Hindlimb muscle (tissue), 1 donor: ENCODE data around the gene RCAN2. TPM values are rescaled to one million over a fixed set of nuclear protein-coding genes. Genes with fewer than 3 reads are reported as not detected.

Experiments
- DNase-seq: peaks from one replicate; pipeline ENCODE4 v3.0.0-alpha.2; 2013
- polyA plus RNA-seq: library from polyadenylated mRNA; unstranded; fragments of 120-200 nt; gene quantifications from one replicate; pipeline ENCODE4 v1.2.1, GENCODE V29; 2013; ENCODE audit not compliant: insufficient read length

RCAN2 gene
- polyA plus RNA-seq, 1 donor = 3.2 TPM

GRCh38 chr6:46207174-46207573 lies 284.1 kb downstream of the RCAN2 start:
- DNase-seq = no peak

- DNase-seq = no peak
Observed at GRCh38 chr6:46204880-46205650, 286.2 kb downstream of the RCAN2 start.

- no peak for DNase-seq
Observed at GRCh38 chr6:46203391-46204177, 287.7 kb downstream of the RCAN2 start.

DNA sequence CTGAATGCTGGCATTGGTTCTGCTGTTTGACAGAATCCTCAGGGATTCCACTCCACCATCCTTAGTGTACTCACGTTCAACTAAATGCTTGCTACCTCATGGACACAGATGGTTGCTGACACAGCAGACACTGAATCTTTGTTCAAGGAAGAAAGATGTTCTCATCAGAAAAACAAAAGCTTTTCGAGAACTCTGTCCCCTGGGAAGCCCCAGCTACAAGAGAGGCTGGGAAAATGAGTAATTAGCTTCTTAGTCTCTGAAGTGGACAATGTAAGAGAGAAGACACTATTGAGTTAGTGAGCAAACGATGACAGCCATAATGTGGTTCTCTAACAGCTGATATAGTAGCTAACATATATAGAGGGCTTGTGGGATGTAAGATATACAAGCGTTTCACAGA lies 289.5 kb downstream of the RCAN2 start:
- no peak for DNase-seq

- no peak for DNase-seq
Observed at GRCh38 chr6:46199387-46199786, 291.9 kb downstream of the RCAN2 start.

DNA sequence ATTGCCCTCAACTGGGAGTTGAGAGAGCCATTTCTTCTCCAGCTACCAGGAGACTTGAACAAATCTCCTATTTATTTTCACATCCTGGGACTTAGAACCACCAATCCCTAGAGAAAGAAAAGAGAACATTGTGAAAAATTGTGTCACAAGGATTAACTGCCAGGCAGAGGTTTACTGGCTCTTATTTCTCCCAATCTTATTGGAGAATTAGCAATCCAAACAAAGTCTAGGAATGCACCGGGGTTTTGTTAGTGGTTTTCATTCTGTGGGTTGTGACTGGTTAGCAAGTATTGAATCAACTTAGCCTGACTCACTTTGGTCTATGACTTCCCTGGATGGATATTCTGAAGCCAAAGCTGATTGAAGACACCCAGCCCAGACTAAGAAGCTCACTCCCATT lies 299.3 kb downstream of the RCAN2 start:
- no peak for DNase-seq

DNA sequence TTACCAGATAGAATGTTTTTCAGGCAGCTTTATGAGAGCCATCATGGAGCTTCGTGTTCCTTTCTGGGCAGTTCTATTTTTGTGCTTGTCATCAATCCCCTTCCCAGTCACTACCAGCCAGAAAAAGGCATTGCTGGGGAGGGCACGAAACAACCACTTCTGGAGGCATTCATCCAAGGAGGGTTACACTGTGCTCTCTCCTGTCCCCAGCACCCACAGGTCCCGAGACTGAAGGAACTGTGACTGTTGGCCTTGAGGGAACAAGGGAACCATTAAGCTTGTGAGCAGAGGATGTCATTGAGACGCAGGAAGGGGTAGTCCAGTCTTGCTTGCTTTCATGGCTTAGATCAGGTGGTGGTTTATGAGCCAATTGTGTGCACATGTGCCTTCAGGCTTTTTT lies 300.4 kb downstream of the RCAN2 start:
- no peak for DNase-seq

GRCh38 chr6:46189726-46190125 lies 301.5 kb downstream of the RCAN2 start:
- DNase-seq = no peak

DNA sequence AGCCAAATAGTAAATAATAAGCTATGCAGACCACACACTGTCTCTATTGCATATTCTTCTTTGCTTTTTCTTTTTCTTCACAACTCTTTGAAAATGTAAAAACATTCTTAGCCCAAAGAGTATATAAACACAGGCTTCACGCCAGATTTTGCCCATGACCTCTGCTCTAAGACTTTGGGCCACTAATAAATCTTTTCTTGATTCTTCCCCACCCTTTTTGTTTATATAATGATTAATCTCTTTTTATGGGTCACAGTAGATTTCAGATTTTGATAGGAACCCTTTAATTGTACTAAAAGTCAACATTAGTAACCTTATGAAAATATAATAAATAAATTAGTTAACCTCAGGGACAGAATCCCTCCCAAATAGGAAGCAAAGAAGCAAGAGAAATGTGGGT lies 304.7 kb downstream of the RCAN2 start:
- no peak for DNase-seq

DNA sequence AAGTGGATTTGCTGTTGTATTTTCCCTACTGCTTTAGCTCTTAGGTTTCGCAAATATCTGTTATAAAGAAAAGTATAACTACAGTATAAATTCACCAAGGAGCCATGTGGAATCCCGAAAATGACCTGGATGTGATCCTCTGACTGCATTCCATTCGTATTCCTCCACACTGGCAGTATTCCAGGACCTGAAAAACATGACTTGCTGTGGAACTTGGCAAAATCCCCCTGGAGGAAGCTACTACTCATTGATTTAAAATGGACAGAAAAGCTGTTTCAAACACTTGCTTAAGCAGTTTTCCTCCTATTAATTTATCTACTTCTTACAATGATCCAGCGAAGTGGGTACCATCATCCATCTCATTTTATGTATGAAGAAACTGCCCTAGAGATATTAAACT lies 307.1 kb downstream of the RCAN2 start:
- DNase-seq = peak; percentile 39

DNA sequence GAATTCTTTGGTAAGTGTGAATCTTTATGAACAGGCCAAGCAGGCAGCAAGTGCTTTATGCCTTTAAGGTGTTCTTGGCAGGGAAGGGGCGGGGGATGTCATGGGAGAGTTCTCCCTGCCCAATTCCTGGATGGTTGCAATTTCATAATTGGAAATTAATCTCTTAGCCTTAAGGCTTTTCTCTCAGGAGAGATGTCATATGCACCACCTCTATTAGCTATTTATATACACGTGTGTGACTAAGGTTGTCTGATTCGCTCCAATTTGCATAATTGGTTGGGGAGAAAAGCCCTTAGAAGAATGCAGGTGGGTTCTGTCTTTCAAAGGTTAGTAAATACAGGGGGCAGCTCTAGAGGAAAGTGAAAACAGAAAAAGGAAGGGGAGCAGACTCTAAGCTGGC lies 315.3 kb downstream of the RCAN2 start:
- DNase-seq = no peak

GRCh38 chr6:46175446-46175845 lies 315.8 kb downstream of the RCAN2 start:
- DNase-seq = no peak

DNA sequence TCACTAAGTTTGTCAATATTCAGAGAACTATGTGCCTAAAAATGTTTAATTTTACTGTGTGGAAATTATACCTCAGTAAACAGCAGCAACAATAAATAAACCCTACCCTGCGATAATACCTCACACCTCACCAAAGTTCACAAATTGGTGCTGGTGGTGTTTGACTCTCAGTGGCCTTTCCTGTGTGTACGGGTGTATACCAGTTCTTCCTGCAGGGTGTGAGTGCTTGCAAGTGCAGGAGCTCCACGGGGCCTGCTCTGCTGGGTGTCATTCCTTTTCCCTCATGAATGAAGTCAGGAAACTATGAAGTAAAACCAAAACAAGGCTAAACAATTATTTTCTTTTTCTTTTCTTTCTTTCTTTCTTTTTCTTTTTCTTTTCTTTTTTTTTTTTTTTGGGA lies 316.3 kb downstream of the RCAN2 start:
- no peak for DNase-seq

DNA sequence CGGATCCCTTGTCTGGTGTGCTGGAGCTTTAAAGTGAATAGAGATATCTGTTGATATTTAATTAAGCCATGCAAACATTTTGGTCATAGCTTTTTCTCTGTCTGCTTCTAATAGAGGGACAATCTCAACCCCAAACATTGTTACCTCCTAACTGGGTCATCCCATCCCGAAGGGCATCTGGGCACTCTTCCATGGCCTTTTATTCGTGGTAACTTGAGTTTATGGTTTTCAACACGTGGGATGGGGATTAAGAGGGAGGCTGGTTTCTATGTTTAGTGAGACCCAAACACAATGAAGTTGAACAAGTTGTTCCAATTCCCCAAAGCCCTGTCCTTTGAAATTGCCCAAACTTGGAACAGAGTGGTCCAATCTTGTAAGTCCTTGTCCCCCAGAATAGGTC lies 319.1 kb downstream of the RCAN2 start:
- no peak for DNase-seq

Other genes starting within 250 kb of the RCAN2 start
- gene CYP39A1, start 161.4 kb upstream of the RCAN2 start, polyA plus RNA-seq = 1.5 TPM
- gene SLC25A27, start 161.5 kb upstream of the RCAN2 start, polyA plus RNA-seq = 18.8 TPM
- 0.76 TPM for gene TDRD6, start 196.4 kb upstream of the RCAN2 start, polyA plus RNA-seq
- 4.7 TPM for gene PLA2G7, start 243.9 kb upstream of the RCAN2 start, polyA plus RNA-seq